NB4 (cell line): ENCODE measurements around the gene GRIK2.

Source experiments
- POLR2A ChIP-seq: IDR thresholded peaks from 2 replicates; pipeline ENCODE4 v1.6.1; 2011; ENCODE audit warnings: mild to moderate bottlenecking; ENCODE audit not compliant: insufficient read length; ENCODE audit errors: extremely low read depth
- TF ChIP-seq, protein P1 (sequence below): IDR thresholded peaks from 2 replicates; pipeline ENCODE4 v1.6.1; 2011; ENCODE audit warnings: low read depth, low read length
- TF ChIP-seq, protein P2 (sequence below): IDR thresholded peaks from one replicate; pipeline ENCODE4 v1.5.1; 2012; ENCODE audit warnings: low read depth, low read length

DNA sequence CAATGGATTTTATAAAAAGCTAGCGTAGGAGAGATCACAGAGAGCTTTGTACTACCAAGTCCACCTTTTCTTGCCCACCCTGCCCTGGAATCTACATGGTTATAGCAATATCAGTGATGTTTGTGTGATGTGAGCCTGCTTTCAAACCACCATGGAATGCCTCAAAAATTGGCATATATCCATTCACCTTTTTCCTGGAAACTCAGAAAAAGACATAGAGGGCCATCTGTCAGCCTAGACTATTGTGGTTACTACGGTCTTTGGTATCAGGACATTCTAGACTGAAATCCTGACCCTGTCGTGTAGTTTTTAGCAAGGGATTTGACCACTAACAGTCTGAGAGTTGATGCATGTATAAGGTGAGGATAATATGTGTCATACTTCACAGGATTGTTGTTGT is 239.6 kb downstream of the GRIK2 start:
- TF ChIP-seq, protein P1, sequence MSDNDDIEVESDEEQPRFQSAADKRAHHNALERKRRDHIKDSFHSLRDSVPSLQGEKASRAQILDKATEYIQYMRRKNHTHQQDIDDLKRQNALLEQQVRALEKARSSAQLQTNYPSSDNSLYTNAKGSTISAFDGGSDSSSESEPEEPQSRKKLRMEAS, result no peak
- TF ChIP-seq, protein P2, sequence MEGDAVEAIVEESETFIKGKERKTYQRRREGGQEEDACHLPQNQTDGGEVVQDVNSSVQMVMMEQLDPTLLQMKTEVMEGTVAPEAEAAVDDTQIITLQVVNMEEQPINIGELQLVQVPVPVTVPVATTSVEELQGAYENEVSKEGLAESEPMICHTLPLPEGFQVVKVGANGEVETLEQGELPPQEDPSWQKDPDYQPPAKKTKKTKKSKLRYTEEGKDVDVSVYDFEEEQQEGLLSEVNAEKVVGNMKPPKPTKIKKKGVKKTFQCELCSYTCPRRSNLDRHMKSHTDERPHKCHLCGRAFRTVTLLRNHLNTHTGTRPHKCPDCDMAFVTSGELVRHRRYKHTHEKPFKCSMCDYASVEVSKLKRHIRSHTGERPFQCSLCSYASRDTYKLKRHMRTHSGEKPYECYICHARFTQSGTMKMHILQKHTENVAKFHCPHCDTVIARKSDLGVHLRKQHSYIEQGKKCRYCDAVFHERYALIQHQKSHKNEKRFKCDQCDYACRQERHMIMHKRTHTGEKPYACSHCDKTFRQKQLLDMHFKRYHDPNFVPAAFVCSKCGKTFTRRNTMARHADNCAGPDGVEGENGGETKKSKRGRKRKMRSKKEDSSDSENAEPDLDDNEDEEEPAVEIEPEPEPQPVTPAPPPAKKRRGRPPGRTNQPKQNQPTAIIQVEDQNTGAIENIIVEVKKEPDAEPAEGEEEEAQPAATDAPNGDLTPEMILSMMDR, result no peak
- TF ChIP-seq POLR2A, result no peak
